T-helper 1 cell treated with Interleukin-12 subunit alpha and Interleukin-12 subunit beta and Interleukin-4 antibody, amounts not matched to agents 30 μg/mL and 1 μg/mL, for 36 hours (primary cell): ENCODE results near the gene IGLL5.

Experiments
- H3K27ac Mint-ChIP-seq: one replicate; pipeline ENCODE4 v1.8.0; 2021; ENCODE audit warnings: mild to moderate bottlenecking, mixed read lengths
- H3K27me3 Mint-ChIP-seq: one replicate; pipeline ENCODE4 v1.8.0; 2021; ENCODE audit warnings: low read depth, mixed read lengths
- H3K36me3 Mint-ChIP-seq: one replicate; pipeline ENCODE4 v1.8.0; 2021; ENCODE audit warnings: low read depth, mixed read lengths
- H3K4me1 Mint-ChIP-seq: one replicate; pipeline ENCODE4 v1.8.0; 2021; ENCODE audit warnings: low read depth, mixed read lengths
- H3K4me3 Mint-ChIP-seq: one replicate; pipeline ENCODE4 v1.8.0; 2021; ENCODE audit warnings: mild to moderate bottlenecking, moderate library complexity, mixed read lengths
- H3K9me3 Mint-ChIP-seq: one replicate; pipeline ENCODE4 v1.8.0; 2021; ENCODE audit warnings: mixed read lengths

Gene IGLL5

DNA sequence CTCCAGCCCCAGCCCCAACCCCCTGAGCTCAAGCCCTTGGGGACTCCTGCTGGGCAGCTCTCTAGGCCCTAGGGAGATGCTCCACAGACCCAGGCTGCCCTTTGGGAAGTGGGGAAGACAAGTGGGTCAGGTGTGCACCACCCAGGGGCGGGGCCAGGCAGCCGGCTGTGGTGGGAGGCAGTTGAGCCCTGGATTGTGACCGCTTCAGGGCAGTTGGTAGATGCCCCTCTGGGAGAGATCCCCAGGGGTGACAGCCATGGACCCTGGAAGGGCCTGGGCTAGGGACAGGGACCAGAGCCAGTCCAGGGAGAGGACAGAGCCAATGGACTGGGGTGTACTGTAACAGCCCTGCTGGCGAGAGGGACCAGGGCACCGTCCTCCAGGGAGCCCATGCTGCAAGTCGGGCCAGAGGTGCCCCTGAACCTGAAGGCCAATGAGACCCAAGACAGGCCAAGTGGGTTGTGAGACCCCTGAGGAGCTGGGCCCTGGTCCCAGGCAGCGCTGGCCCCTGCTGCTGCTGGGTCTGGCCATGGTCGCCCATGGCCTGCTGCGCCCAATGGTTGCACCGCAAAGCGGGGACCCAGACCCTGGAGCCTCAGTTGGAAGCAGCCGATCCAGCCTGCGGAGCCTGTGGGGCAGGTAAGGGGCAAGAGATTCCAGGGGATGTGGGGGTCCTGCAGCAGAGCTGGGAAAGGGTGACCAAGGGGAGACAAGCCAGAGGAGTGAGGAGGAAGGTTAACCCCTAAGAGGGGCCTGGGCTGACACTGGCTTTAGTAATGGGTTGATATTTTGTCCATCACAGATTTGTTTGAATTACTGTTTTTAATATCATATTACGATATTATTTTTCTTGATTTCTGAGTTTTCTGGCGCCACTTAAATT lies at the start of gene IGLL5:
Gene IGLL5 (plus strand): TSS at position 196 of the 883 bp plus-strand sequence. CDS start 238 bp downstream, at position 434.
- H3K36me3 Mint-ChIP-seq, result no peaks in the 10 kb centered on the region
- H3K4me1 Mint-ChIP-seq, result peaks cover 10% of the 10 kb centered on the region
- H3K27ac Mint-ChIP-seq, result no peak within 1 kb of the TSS
- H3K4me3 Mint-ChIP-seq, result no peak within 1 kb of the TSS
- H3K9me3 Mint-ChIP-seq, result no peaks in the 10 kb centered on the region
- peaks cover 49% of the 10 kb centered on the region for H3K27me3 Mint-ChIP-seq

DNA sequence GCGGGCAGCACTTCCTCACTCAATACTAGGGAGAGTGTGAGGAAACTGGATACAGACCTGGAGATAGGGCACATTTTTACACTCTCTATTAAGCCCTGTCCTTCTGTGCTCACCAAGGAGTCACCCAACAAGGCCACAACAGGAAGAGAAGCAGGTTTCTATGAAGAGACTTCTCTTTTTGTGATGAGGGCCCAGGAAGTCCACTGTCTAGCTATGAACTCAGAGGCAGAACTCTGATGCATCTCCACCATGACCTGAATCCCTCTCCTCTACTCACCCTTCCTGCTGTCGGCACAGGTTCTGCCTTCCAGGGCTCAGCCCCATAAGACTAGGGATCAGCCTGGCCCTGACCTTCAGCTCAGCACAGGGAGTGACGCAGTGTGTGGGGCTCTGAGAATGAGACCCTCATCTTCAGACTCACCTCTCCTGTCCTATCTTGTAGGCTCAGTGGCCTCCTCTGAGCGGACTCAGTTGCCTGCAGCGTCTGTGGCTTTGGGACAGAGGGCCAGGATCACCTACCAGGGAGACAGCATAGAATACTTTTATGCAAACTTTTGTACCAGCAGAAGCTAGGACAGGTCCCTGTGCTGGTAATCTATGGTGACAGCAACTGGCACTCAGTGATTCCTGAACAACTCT lies 49.3 kb upstream of the IGLL5 start:
- H3K27me3 Mint-ChIP-seq, result peaks cover 64% of the 10 kb centered on the region
- H3K36me3 Mint-ChIP-seq, result peaks cover 2% of the 10 kb centered on the region
- no peak overlapping the region for H3K4me3 Mint-ChIP-seq
- no peaks in the 10 kb centered on the region for H3K9me3 Mint-ChIP-seq
- no peak overlapping the region for H3K27ac Mint-ChIP-seq
- peaks cover 9% of the 10 kb centered on the region for H3K4me1 Mint-ChIP-seq

DNA sequence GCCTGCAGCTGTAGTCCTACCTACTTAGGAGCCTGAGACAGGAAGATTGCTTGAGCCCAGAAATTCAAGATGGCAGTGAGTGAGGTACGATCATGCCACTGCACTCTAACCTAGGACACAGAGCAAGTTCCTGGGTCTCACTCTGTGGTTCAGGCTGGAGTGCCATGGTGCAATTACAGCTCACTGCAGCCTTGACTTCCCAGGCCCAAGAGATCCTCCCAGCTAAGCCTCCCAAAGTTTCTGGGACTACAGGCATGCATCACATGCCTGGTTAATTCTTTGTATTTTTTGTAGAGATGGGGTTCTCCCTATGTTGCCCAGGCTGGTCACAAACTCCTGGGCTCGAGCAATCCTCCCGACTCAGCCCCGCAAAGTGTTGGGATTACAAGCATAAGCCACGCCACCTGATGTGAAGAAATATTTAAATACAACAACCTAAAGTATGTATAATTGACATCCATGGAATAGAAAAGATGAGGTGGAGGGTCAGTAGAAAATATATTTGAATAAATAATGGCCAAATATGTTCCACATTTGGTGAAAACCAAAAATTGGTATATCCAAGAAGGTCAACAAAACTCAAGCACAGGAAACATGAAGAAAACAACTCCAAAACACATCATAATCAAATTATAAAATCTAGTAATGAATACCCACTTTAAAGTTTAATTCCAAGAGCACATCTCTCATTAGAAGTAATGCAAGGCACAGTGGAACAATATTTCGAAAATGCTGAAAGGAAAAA lies 47.9 kb upstream of the IGLL5 start:
- Mint-ChIP-seq H3K4me3 (no peak overlapping the region), H3K36me3 (peaks cover 2% of the 10 kb centered on the region), H3K27ac (no peak overlapping the region), H3K4me1 (peaks cover 15% of the 10 kb centered on the region), H3K9me3 (no peaks in the 10 kb centered on the region), H3K27me3 (peaks cover 60% of the 10 kb centered on the region)

DNA sequence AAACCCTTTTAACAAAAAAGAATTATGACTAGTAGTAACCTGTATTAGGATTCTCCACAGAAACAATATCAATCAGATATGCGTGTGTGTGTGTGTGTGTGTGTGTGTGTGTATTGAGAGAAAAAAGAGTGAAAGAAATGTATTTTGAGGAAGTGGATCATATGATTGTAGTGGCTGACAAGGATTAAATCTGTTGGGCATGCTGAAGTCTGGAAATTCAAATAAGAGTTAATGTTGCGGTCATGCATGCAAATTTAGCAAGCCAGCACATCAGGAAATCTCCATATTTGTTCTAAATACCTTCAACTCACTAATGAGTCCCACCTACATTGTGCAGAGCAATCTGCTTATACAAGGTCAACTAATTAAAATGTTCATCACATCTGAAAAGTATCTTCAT lies 46.8 kb upstream of the IGLL5 start:
- Mint-ChIP-seq H3K4me3 (no peak overlapping the region), H3K36me3 (peaks cover 2% of the 10 kb centered on the region), H3K27me3 (peaks cover 60% of the 10 kb centered on the region), H3K27ac (no peak overlapping the region), H3K9me3 (no peaks in the 10 kb centered on the region), H3K4me1 (peaks cover 15% of the 10 kb centered on the region)

DNA sequence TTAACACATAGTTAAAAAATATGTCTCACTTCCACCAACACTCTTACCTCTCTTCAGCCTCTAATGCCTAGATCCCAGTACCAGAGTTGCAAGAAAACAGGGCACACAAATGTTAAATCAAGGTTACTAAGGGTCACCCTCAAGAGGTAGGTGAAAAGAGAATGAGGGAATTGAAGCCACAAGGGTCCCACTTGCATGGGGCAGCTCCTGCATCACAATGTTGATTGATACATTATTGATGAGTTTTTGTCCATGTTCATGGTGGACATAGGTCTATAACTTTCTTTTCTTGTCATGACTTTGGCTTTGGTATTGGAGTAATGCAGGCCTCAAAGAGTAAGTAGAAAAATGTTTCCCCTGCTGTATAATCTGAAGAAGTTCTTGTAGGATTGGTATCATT lies 46.0 kb upstream of the IGLL5 start:
- Mint-ChIP-seq H3K36me3 (peaks cover 2% of the 10 kb centered on the region), H3K4me1 (peaks cover 15% of the 10 kb centered on the region), H3K4me3 (no peak overlapping the region), H3K27ac (no peak overlapping the region), H3K27me3 (peaks cover 62% of the 10 kb centered on the region), H3K9me3 (no peaks in the 10 kb centered on the region)

DNA sequence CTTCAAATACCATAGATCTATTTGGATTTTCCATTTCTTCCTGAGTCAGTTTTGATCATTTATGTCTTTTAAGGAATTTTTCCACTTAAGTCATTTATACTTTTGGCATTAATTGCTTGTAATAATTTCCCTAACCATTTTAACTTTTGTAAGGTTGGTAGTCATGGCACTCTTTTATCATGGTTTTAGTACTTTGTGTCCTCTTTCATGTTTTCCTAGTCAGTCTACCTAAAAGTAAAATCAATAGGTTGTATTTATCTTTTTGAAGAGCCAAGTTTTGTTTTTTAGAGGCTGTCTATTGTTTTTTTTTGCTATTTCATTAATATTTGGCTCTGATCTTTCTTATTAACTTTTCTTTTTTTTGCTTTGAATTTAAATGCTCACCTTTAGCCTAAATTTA lies 45.5 kb upstream of the IGLL5 start:
- Mint-ChIP-seq H3K4me3 (no peak overlapping the region), H3K36me3 (peaks cover 2% of the 10 kb centered on the region), H3K4me1 (peaks cover 15% of the 10 kb centered on the region), H3K27me3 (peaks cover 63% of the 10 kb centered on the region), H3K27ac (no peak overlapping the region), H3K9me3 (no peaks in the 10 kb centered on the region)

DNA sequence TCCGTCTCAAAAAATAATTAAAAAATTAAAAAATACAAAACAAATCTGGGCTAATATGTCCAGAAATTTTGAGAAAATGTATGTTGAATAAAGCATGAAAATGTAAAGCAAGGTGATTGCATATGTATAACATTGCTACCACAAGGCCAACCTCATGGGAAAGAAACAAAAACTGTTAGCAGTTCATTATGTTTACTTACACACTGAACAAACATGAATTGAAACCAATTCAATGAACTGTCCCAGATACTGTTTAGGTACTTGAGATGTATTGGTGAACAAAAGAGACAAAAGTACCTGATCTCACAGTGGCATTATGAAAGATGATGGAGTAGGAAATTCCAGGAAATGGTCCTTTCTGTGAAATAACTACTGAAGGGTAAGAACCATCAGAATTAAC lies 43.8 kb upstream of the IGLL5 start:
- H3K27me3 Mint-ChIP-seq, result peaks cover 71% of the 10 kb centered on the region
- no peak overlapping the region for H3K4me3 Mint-ChIP-seq
- no peak overlapping the region for H3K27ac Mint-ChIP-seq
- peaks cover 2% of the 10 kb centered on the region for H3K36me3 Mint-ChIP-seq
- H3K9me3 Mint-ChIP-seq, result no peaks in the 10 kb centered on the region
- H3K4me1 Mint-ChIP-seq, result peaks cover 5% of the 10 kb centered on the region

DNA sequence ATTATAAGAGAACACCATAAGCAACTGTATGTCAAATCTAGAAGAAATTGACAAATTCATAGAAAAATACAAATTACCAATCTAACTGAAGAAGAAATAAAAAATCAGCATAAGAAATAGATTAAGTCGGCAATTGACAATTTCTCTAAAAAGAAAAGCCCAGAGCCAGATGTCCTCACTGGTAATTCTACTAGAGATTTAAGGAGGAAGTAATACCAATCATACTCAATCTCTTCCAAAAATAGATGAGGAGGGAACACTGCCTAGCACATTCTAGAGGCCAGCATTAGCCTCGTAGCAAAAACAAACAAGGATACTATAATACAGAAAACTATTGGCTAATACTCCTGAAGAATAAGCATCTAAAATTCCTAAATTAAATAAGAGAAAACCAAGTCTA lies 40.4 kb upstream of the IGLL5 start:
- no peaks in the 10 kb centered on the region for H3K9me3 Mint-ChIP-seq
- no peak overlapping the region for H3K4me3 Mint-ChIP-seq
- no peaks in the 10 kb centered on the region for H3K36me3 Mint-ChIP-seq
- peaks cover 5% of the 10 kb centered on the region for H3K4me1 Mint-ChIP-seq
- peaks cover 42% of the 10 kb centered on the region for H3K27me3 Mint-ChIP-seq
- H3K27ac Mint-ChIP-seq, result no peak overlapping the region

DNA sequence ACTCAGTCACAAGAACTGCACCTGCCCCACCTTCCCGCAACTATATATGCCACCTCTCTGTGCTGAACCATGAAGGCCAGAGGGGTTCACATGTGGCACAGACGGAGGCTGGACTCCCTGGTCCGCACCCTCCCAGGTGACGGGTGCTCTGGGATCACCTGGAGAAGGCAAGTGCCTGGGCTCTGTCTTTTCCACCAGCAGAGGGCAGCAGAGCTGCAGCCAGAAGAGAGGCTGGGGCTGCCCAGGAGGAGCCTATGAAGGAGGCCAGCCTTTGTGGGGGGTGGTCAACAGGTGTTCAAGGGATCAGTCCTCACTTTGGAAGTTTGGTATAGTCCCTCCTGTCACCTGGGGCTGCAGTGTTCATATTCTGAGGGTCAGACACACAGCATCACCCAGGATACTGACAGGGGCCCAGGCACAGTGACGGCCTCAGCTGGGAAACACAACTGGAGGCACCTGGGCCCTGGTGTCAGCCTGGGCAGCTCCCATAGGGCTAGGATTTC lies 39.2 kb upstream of the IGLL5 start:
- Mint-ChIP-seq H3K9me3 (no peaks in the 10 kb centered on the region), H3K4me1 (peaks cover 5% of the 10 kb centered on the region), H3K27ac (no peak overlapping the region)

DNA sequence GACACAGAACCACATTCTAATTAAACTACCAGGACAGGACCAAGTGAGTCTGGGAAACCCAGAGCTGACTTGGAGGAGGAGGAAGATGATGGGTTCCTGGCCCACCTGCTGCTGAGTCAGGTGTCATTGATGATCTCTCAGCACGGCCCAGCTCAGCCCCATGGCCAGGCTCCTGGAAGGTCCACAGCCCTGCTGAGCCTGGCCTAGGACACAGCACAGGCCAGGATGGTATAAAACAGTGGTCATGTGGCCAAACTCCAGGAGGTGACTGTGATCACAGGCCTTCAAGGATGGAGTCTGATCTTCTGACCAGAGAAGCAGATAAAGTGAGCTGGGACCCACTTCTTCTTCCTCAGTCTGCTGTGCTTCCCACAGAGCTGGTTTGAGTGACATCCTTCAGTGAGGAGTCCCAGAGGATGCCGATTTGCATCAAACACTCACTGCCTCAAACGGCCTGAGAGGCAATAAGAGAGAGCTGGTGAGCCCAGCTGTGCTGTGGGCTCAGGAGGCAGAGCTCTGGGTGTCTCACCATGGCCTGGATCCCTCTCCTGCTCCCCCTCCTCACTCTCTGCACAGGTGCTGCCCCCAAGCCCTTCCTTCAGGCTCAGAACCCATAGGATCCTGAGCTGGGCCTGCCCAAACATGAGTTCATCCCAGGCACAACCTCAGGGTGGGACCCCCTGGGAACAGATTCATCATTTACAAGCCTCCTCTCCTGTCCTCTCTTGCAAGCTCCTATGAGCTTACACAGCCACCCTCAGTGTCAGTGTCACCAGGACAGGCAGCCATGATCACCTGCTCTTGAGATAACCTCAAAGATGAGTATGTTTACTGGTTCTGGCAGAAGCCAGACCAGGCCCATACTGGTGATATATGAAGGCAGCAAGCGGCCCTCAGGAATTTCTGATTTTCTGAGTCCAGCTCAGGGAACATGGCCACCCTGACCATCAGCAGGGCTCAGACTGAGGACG lies 37.7 kb upstream of the IGLL5 start:
- Mint-ChIP-seq H3K36me3 (no peaks in the 10 kb centered on the region), H3K4me1 (no peaks in the 10 kb centered on the region), H3K27ac (no peak overlapping the region), H3K4me3 (no peak overlapping the region), H3K9me3 (no peaks in the 10 kb centered on the region), H3K27me3 (peaks cover 51% of the 10 kb centered on the region)

More for the DNA sequence above, 39.2 kb upstream of the IGLL5 start:
- H3K36me3 Mint-ChIP-seq, result no peaks in the 10 kb centered on the region
- H3K4me3 Mint-ChIP-seq, result no peak overlapping the region
- peaks cover 52% of the 10 kb centered on the region for H3K27me3 Mint-ChIP-seq

DNA sequence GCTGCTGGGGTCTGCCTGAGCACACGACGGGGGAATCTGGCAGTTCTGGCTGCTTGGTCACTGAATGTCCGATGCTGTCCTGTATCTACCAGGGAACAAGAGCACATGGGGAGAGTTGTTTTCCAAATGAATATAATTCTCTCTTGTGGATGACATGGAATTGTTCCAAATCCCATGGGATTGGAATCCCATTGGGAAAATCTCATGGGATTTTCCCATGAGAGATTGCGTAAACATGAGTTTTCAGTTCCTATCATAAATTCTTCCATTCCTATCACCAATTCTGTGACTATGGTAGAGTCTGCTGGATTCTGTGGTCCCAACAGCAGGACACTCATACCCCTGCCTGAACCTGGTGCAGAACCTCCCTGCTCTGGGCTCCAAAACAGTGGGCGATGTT lies 35.6 kb upstream of the IGLL5 start:
- no peaks in the 10 kb centered on the region for H3K36me3 Mint-ChIP-seq
- H3K4me1 Mint-ChIP-seq, result no peaks in the 10 kb centered on the region
- H3K27ac Mint-ChIP-seq, result no peak overlapping the region
- no peak overlapping the region for H3K4me3 Mint-ChIP-seq
- peaks cover 33% of the 10 kb centered on the region for H3K27me3 Mint-ChIP-seq
- H3K9me3 Mint-ChIP-seq, result no peaks in the 10 kb centered on the region

DNA sequence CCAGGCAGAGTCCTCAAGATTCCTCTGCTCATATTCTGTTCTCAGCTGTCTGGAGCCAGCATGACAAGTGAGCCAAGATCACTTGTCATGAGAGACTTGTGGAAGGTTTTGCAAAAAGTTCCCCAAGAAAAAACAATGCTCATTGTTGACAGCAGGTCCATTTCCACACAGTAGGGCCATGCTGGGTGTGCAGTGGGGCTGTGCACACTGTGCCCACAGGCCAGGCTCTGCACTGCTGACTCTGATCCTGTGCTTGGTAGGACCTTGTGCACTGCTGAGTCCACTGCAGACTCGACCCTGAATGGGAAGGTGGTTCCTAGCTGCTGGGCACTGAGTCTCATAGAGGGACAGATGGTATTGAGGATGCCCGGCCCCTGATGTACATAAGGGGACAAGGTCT lies 33.9 kb upstream of the IGLL5 start:
- peaks cover 35% of the 10 kb centered on the region for H3K27me3 Mint-ChIP-seq
- H3K36me3 Mint-ChIP-seq, result no peaks in the 10 kb centered on the region
- H3K4me3 Mint-ChIP-seq, result no peak overlapping the region
- no peak overlapping the region for H3K27ac Mint-ChIP-seq
- H3K9me3 Mint-ChIP-seq, result no peaks in the 10 kb centered on the region
- no peaks in the 10 kb centered on the region for H3K4me1 Mint-ChIP-seq

DNA sequence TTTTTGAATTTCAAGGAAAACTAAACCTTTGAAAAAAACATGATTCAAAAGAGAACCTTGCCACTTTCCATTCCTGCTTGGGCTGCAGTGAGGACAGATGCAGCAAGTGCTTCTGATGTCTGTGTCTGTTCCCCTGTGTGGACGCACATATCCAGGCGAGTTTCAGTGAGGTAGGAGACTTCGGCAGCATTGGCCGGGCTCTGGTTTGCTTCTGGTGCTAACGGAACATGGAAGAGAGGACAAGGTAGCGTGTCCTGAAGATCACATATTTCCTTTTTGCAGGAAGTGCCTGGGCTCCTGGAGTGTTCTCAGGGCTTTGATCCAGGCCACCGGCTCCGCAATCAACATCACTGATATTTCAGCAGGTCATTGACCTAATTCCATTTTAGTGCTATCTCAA lies 33.1 kb upstream of the IGLL5 start:
- Mint-ChIP-seq H3K36me3 (no peaks in the 10 kb centered on the region), H3K27ac (no peak overlapping the region), H3K4me3 (no peak overlapping the region), H3K4me1 (no peaks in the 10 kb centered on the region), H3K9me3 (no peaks in the 10 kb centered on the region), H3K27me3 (peaks cover 42% of the 10 kb centered on the region)

DNA sequence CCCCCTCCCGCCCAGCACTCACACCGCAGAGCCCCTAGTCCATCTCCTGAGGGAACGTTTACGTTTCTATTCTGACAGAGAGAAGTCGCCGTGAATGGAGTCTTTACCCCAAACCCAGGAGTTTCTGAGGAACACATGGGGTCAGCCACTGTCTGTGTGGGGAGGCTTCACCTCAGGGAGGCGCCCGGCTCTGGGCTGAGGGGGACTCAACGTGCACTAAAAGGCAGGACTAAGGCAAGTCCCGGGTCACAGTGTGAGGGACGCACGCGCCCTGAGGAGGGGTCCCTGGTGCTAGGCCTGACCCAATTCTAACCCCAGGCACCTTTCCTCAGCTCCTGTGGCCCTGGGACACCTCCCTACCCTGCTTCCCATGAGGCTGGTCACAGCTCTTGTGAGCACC lies 32.5 kb upstream of the IGLL5 start:
- peaks cover 49% of the 10 kb centered on the region for H3K27me3 Mint-ChIP-seq

More for the DNA sequence above, 32.5 kb upstream of the IGLL5 start:
- H3K9me3 Mint-ChIP-seq, result no peaks in the 10 kb centered on the region
- no peaks in the 10 kb centered on the region for H3K4me1 Mint-ChIP-seq
- H3K4me3 Mint-ChIP-seq, result no peak overlapping the region
- H3K36me3 Mint-ChIP-seq, result no peaks in the 10 kb centered on the region
- H3K27ac Mint-ChIP-seq, result no peak overlapping the region
